K562 (cell line): ENCODE data around the gene MARK3. TPM values are rescaled to one million over a fixed set of nuclear protein-coding genes. Genes with fewer than 3 reads are reported as not detected.

ENCODE experiments used
- BRD9 ChIP-seq: fragments of 450-650 bp; IDR thresholded peaks from 2 replicates; pipeline ENCODE4 v1.6.1; 2018; ENCODE audit warnings: low read depth; ENCODE audit not compliant: partially characterized antibody
- CEBPB ChIP-seq: fragments of 450-650 bp; IDR thresholded peaks from 2 replicates; pipeline ENCODE4 v1.6.1; 2016; ENCODE audit warnings: missing genetic modification characterization, missing compliant biosample characterization
- CHD4 ChIP-seq: fragments of 200-600 bp; sonication (generic); IDR thresholded peaks from 3 replicates; pipeline ENCODE4 v1.6.1; 2012; ENCODE audit warnings: low read depth, mild to moderate bottlenecking, mixed read lengths, low read length, inconsistent platforms; ENCODE audit not compliant: insufficient read depth, insufficient replicate concordance, poor library complexity, severe bottlenecking
- FOS ChIP-seq: IDR thresholded peaks from 3 replicates; pipeline ENCODE4 v1.6.1; 2011; ENCODE audit not compliant: insufficient read length; ENCODE audit errors: extremely low read depth
- FOXA3 ChIP-seq, 2 experiments: fragments of 450-650 bp in 1 of 2; sonication (generic) in 1 of 2; formaldehyde crosslinking; IDR thresholded peaks in 1 of 2; conservative IDR thresholded peaks in 1 of 2; 2 replicates each; pipeline versions ENCODE4 v1.4.0 to v1.8.0; 2020 to 2022; ENCODE audit warnings: mild to moderate bottlenecking in 2 of 2, missing genetic modification reagents in 1 of 2
- FOXK1 ChIP-seq: sonication (generic); formaldehyde crosslinking; IDR thresholded peaks from 2 replicates; pipeline ENCODE4 v1.8.0; 2022; ENCODE audit warnings: missing genetic modification reagents, mild to moderate bottlenecking, borderline replicate concordance
- JUND ChIP-seq, 2 experiments: IDR thresholded peaks; 2 replicates in 1 of 2; 3 replicates in 1 of 2; pipeline ENCODE4 v1.6.1; 2011; ENCODE audit warnings: borderline replicate concordance in 2 of 2, low read depth in 2 of 2, low read length in 2 of 2, improper control_type of control experiment in 1 of 2, missing biosample characterization in 1 of 2, missing genetic modification characterization in 1 of 2, missing genetic modification reagents in 1 of 2
- KAT7 ChIP-seq: sonication (generic); formaldehyde crosslinking; IDR thresholded peaks from 2 replicates; pipeline ENCODE4 v1.8.0; 2022; ENCODE audit warnings: missing genetic modification reagents, mild to moderate bottlenecking, borderline replicate concordance
- POLR2AphosphoS2 ChIP-seq: IDR thresholded peaks from 2 replicates; pipeline ENCODE4 v1.6.1; 2012; ENCODE audit warnings: low read length, improper control_type of control experiment
- POLR2AphosphoS5 ChIP-seq: IDR thresholded peaks from 2 replicates; pipeline ENCODE4 v1.6.1; 2011; ENCODE audit warnings: mild to moderate bottlenecking, low read depth, low read length, moderate library complexity; ENCODE audit not compliant: control insufficient read depth, insufficient read depth
- POLR2B ChIP-seq: fragments of 450-650 bp; IDR thresholded peaks from 2 replicates; pipeline ENCODE4 v1.6.1; 2018; ENCODE audit warnings: low read depth; ENCODE audit not compliant: partially characterized antibody
- PPARD ChIP-seq: fragments of 250-450 bp; sonication (Bioruptor Pico); IDR thresholded peaks from 2 replicates; pipeline ENCODE4 v1.8.0; 2022; ENCODE audit warnings: inconsistent platforms, mild to moderate bottlenecking, moderate library complexity
- RB1 ChIP-seq: fragments of 450-650 bp; IDR thresholded peaks from 2 replicates; pipeline ENCODE4 v1.6.1; 2017; ENCODE audit warnings: low read depth, mild to moderate bottlenecking
- RUNX1 ChIP-seq: sonication (generic); IDR thresholded peaks from 2 replicates; pipeline ENCODE4 v1.6.1; 2016; ENCODE audit warnings: antibody characterized with exemption, low read depth
- SOX6 ChIP-seq: fragments of 450-650 bp; IDR thresholded peaks from 2 replicates; pipeline ENCODE4 v1.6.1; 2014; ENCODE audit warnings: mild to moderate bottlenecking
- THRAP3 ChIP-seq: fragments of 450-650 bp; IDR thresholded peaks from 2 replicates; pipeline ENCODE4 v1.6.1; 2016; ENCODE audit warnings: mild to moderate bottlenecking, inconsistent platforms, borderline replicate concordance
- ZNF224 ChIP-seq: sonication (generic); formaldehyde crosslinking; IDR thresholded peaks from 2 replicates; pipeline ENCODE4 v1.8.0; 2022; ENCODE audit warnings: mild to moderate bottlenecking, missing genetic modification reagents
- ZNF507 ChIP-seq: conservative IDR thresholded peaks from 2 replicates; pipeline ENCODE4 v1.6.1; 2017; ENCODE audit warnings: missing genetic modification characterization, missing compliant biosample characterization
- ZNF778 ChIP-seq: fragments of 450-650 bp; formaldehyde crosslinking; IDR thresholded peaks from 2 replicates; pipeline ENCODE4 v1.4.0; 2020; ENCODE audit warnings: mild to moderate bottlenecking, moderate library complexity
- polyA plus RNA-seq, 8 experiments: library from polyadenylated mRNA; depleted of rRNA in 4 of 8; stranded (reverse) in 5 of 8; unstranded in 3 of 8; fragments of >200 nt; fragmentation: Nextera tagmentation in 2 of 8; fragmentation: Illumina TruSeq in 1 of 8; extraction: Ambion mirVana in 2 of 8; extraction: Trizol in 1 of 8; gene quantifications; 2 replicates each; pipeline versions ENCODE4 v1.2.1 to v1.2.3, GENCODE V29; 2011 to 2014; ENCODE audit warnings: inconsistent platforms in 1 of 8, missing spikeins in 1 of 8
- total RNA-seq, 7 experiments: library from RNA; depleted of rRNA in 6 of 7; stranded (reverse); fragments of >200 nt in 6 of 7; fragmentation: Illumina TruSeq in 2 of 7; extraction: Trizol in 2 of 7; gene quantifications; 2 replicates each; pipeline versions ENCODE4 v1.2.1 to v1.2.3, GENCODE V29; 2011 to 2021; ENCODE audit warnings: low replicate concordance in 1 of 7
- TF ChIP-seq, protein P1 (sequence below), 3 experiments: fragments of 200-800 bp in 1 of 3; sonication (Bioruptor generic) in 1 of 3; sonication (generic) in 1 of 3; formaldehyde crosslinking in 1 of 3; IDR thresholded peaks; 2 replicates each; pipeline versions ENCODE4 v1.6.1 to v1.8.0; 2016 to 2022; ENCODE audit warnings: mild to moderate bottlenecking in 2 of 3, missing compliant biosample characterization in 2 of 3, missing genetic modification characterization in 2 of 3, missing genetic modification reagents in 1 of 3

MARK3 gene
- total and polyA plus RNA-seq, 9 of the 15 experiments (the other 6 are each of a cell fraction or from before 2014, with no cell fraction given), result 10.1 to 68.7 (median 56.3) TPM

DNA sequence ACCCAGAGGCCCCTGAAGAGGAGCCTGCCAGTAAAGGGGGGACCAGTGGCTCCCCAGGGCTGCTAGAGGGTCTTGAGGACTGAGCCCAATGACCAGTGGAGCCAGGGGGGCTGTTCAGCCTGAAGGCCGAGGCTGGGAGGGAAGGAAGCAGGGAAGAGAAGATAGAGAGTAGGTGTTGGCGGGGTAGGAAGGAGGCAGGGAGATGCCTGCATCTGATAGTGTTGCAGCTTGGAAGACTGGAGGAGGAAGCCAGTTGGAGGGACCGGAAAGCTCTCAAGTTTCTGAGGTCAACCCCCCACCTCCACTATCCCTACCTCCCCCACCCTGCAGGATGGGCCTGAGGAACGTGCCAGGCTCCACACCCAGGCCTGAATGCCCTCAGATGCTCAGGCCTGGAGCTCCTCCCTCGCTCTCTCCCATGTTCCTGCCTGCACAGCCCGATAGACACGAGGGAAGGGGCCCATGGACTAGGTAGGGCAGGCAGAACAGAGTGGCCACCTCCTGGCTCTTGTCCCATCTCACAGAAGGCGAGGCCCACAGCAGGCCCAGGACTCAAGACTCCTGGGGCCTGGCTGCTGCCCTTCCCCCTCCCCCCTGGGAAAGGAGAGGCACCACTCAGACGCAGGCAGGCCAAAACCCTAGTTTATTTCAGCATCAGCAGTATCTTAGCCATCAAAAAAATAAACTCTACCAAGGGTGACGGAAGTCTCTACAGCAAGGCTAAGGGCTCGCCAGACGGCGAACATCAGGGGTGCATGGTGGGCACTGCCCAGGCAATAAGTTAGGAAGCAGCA, 134.0 kb downstream of the MARK3 start (continued):
- TF ChIP-seq, protein P1, sequence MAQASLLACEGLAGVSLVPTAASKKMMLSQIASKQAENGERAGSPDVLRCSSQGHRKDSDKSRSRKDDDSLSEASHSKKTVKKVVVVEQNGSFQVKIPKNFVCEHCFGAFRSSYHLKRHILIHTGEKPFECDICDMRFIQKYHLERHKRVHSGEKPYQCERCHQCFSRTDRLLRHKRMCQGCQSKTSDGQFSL (CRISPR knock-in tag; IDR thresholded peaks at IDR 0.05), result no peak; the same call in 1 of the 2 replicates
- TF ChIP-seq, protein P1 (tag; IDR thresholded peaks at IDR 0.05), result no peak
- no peak for TF ChIP-seq THRAP3
- no peak for TF ChIP-seq SOX6
- no peak for TF ChIP-seq FOS
- TF ChIP-seq BRD9, result no peak
- TF ChIP-seq JUND (IDR thresholded peaks at IDR 0.05; ENCODE audit: borderline replicate concordance, low read depth, low read length), result no peak
- TF ChIP-seq JUND (tag; IDR thresholded peaks at IDR 0.05; ENCODE audit: borderline replicate concordance, low read depth, low read length), result no peak
- peak; percentile 49 for TF ChIP-seq POLR2AphosphoS5
- TF ChIP-seq CEBPB (tag), result no peak
- TF ChIP-seq POLR2B, result no peak
- no peak for TF ChIP-seq ZNF778 (CRISPR knock-in tag)
- no peak for TF ChIP-seq CHD4
- no peak for TF ChIP-seq ZNF507 (tag)
- no peak for TF ChIP-seq FOXK1 (CRISPR knock-in tag)
- TF ChIP-seq FOXA3 (CRISPR knock-in tag; conservative IDR thresholded peaks at IDR 0.05 in 1 of 2, IDR thresholded peaks at IDR 0.05 in 1 of 2), result no peak
- no peak for TF ChIP-seq RB1
- TF ChIP-seq ZNF224 (CRISPR knock-in tag), result no peak
- no peak for TF ChIP-seq POLR2AphosphoS2
- TF ChIP-seq KAT7 (CRISPR knock-in tag), result peak; percentile 64; the same call in 1 of the 2 replicates
- TF ChIP-seq RUNX1, result no peak
- no peak for TF ChIP-seq PPARD
